ENCODE measurements around the gene TSSK2. TPM values are rescaled to one million over a fixed set of nuclear protein-coding genes. Genes with fewer than 3 reads are reported as not detected.

The TSSK2 gene
- total and polyA plus RNA-seq, 2 of the 8 experiments (the other 6 are each of a cell fraction or from before 2014, with no cell fraction given), result not detected

- peaks cover 0 to 3% (median 0%) of the 10 kb centered on the region in 4 experiments; a peak in 1 of 7 replicates for H3K4me1 ChIP-seq (replicated peaks in 1 of 4; ENCODE audit: control insufficient read depth in 3 of 4, insufficient read depth in 4 of 4, low read length in 3 of 4)
- H4K91ac ChIP-seq (replicated peaks; ENCODE audit: insufficient read length, low read length), result no peak overlapping the region
- ChIA-PET POLR2A (ENCODE audit: partially characterized antibody) (no interaction called here), CTCF (ENCODE audit: partially characterized antibody) (no interaction called here)
- no peak overlapping the region for H3K23ac ChIP-seq (ENCODE audit: insufficient read length)
- H2AK5ac ChIP-seq (ENCODE audit: low read depth, low read length), result no peak overlapping the region
- no peak overlapping the region for H2AFZ ChIP-seq (ENCODE audit: low read length)
- H3K56ac ChIP-seq (replicated peaks; ENCODE audit: insufficient read length, low read depth, low read length), result no peak overlapping the region
- no peak overlapping the region for H2BK120ac ChIP-seq (replicated peaks; ENCODE audit: low read depth, low read length)
- no peak overlapping the region for H4K8ac ChIP-seq (ENCODE audit: extremely low read depth, insufficient read depth, low read length)
- no peaks in the 10 kb centered on the region for H3K27me3 ChIP-seq (replicated peaks in 1 of 4; ENCODE audit: control insufficient read depth in 3 of 4, extremely low read depth in 1 of 4, insufficient read depth in 3 of 4, low read length in 3 of 4)
- H2BK12ac ChIP-seq (ENCODE audit: low read depth, low read length), result no peak overlapping the region
- no peak overlapping the region for H3K4me2 ChIP-seq (ENCODE audit: insufficient read depth in 1 of 2, low read depth in 2 of 2, low read length in 2 of 2)
- no peak overlapping the region for H4K5ac ChIP-seq (ENCODE audit: insufficient read length, low read depth, low read length)
- DNase-seq (ENCODE audit: low read depth in 1 of 2, low spot score in 2 of 2) (no peak), FAIRE-seq (no peak)
- no peak overlapping the region for H2BK15ac ChIP-seq (ENCODE audit: low read length)
- H3K27ac ChIP-seq (ENCODE audit: low read depth, low read length), result no peak overlapping the region
- WGBS, 2 experiments (ENCODE audit: extremely low coverage in 1 of 2, insufficient coverage in 1 of 2, insufficient read length in 1 of 2, insufficient replicate concordance in 2 of 2, low coverage in 1 of 2, low lambda C conversion rate in 2 of 2, missing lambda C conversion rate in 1 of 2), result 94% methylated on average over 3 of the region's 3 CpGs; no CpG with 5 or more reads in 1 of the 2 experiments
- H3K14ac ChIP-seq (ENCODE audit: insufficient read length), result no peak overlapping the region
- TF ChIP-seq EGR1 (IDR thresholded peaks at IDR 0.05; ENCODE audit: borderline replicate concordance, low read depth, low read length) (no peak), EZH2 (IDR thresholded peaks at IDR 0.05; ENCODE audit: low read depth, low read length, severe bottlenecking) (no peak), JUN (IDR thresholded peaks at IDR 0.05; ENCODE audit: low read depth, low read length) (no peak), SRF (IDR thresholded peaks at IDR 0.05; ENCODE audit: low read depth, low read length) (no peak), SAP30 (IDR thresholded peaks at IDR 0.05; ENCODE audit: insufficient read depth, insufficient replicate concordance, low read length) (no peak), SUZ12 (IDR thresholded peaks at IDR 0.05; ENCODE audit: low read length) (no peak), MAX (IDR thresholded peaks at IDR 0.05) (no peak), CTCF (IDR thresholded peaks at IDR 0.05; ENCODE audit: control extremely low read depth in 1 of 3, insufficient read depth in 1 of 3, low read depth in 1 of 3, low read length in 3 of 3) (no peak), YY1 (IDR thresholded peaks at IDR 0.05; ENCODE audit: low read depth, low read length) (no peak), KDM4A (IDR thresholded peaks at IDR 0.05; ENCODE audit: low read depth, low read length, severe bottlenecking) (no peak), HDAC6 (IDR thresholded peaks at IDR 0.05; ENCODE audit: low read depth, low read length) (no peak)
- no peak overlapping the region for H3K4me3 ChIP-seq (ENCODE audit: extremely low read depth in 1 of 4, insufficient read depth in 2 of 4, low read depth in 3 of 4, low read length in 4 of 4)
- peaks cover 0 to 6% of the 10 kb centered on the region in 2 experiments; a peak in 2 of 4 replicates for H3K79me2 ChIP-seq (ENCODE audit: control insufficient read depth in 1 of 2, insufficient read depth in 2 of 2, low read length in 2 of 2)
- no peak overlapping the region for H3K4ac ChIP-seq (replicated peaks; ENCODE audit: insufficient read length, low read depth, low read length)
- H3K79me1 ChIP-seq (ENCODE audit: low read depth, low read length), result no peaks in the 10 kb centered on the region
- H3K23me2 ChIP-seq (ENCODE audit: low read depth, low read length), result no peaks in the 10 kb centered on the region
- H3K9me3 ChIP-seq (ENCODE audit: insufficient read depth in 2 of 2, low read depth in 1 of 2, low read length in 1 of 2), result peaks cover 0 to 6% of the 10 kb centered on the region in 2 experiments; a peak in 1 of 4 replicates
- peaks cover 5 to 7% of the 10 kb centered on the region in 2 experiments for H4K20me1 ChIP-seq (replicated peaks in 1 of 2; ENCODE audit: control insufficient read depth in 1 of 2, insufficient read depth in 2 of 2, low read length in 2 of 2)
- H3K18ac ChIP-seq (ENCODE audit: extremely low read depth, low read length), result no peak overlapping the region
- H2BK5ac ChIP-seq (ENCODE audit: low read depth, low read length), result no peak overlapping the region
- H3K36me3 ChIP-seq (ENCODE audit: control insufficient read depth in 2 of 4, insufficient read depth in 4 of 4, low read length in 3 of 4), result peaks cover 0 to 6% (median 2%) of the 10 kb centered on the region in 4 experiments; a peak in 2 of 8 replicates
- no peak overlapping the region for H3K9ac ChIP-seq (replicated peaks in 1 of 4; ENCODE audit: extremely low read depth in 1 of 4, low read depth in 3 of 4, low read length in 3 of 4)
- H2BK20ac ChIP-seq (ENCODE audit: low read length), result no peak overlapping the region
These were observed 49.0 kb upstream of the TSSK2 start for GRCh38 chr22:19082101-19082500.

All from H1 (cell line).